22Rv1 (cell line): ENCODE data around the gene DNA2.

ENCODE experiments used
- ZFX ChIP-seq: fragments of 450-650 bp; IDR thresholded peaks from 2 replicates; pipeline ENCODE4 v1.6.1; 2017; ENCODE audit warnings: antibody characterized with exemption, borderline replicate concordance
- TF ChIP-seq, protein P1 (sequence below): fragments of 450-650 bp; IDR thresholded peaks from 2 replicates; pipeline ENCODE4 v1.5.1; 2017; ENCODE audit warnings: mild to moderate bottlenecking

DNA sequence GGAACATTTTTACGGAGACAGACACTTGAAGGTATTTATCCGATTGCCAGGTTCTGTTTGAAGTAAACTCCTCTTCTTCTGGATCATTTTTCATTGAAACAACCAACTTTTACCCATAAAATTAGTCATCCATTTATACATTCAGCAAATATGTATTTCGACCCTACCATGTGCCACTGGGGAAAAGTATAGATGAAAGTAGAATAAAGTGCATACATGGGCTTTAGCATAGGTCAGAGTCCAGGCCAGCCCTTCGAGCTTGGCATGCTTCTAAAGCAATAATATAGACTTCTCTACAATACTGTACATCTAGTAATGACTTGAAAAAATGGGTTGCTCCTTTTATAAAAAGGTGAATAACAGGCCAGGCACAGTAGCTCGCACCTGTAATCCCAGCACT is 45.4 kb upstream of the DNA2 start:
- TF ChIP-seq, protein P1, sequence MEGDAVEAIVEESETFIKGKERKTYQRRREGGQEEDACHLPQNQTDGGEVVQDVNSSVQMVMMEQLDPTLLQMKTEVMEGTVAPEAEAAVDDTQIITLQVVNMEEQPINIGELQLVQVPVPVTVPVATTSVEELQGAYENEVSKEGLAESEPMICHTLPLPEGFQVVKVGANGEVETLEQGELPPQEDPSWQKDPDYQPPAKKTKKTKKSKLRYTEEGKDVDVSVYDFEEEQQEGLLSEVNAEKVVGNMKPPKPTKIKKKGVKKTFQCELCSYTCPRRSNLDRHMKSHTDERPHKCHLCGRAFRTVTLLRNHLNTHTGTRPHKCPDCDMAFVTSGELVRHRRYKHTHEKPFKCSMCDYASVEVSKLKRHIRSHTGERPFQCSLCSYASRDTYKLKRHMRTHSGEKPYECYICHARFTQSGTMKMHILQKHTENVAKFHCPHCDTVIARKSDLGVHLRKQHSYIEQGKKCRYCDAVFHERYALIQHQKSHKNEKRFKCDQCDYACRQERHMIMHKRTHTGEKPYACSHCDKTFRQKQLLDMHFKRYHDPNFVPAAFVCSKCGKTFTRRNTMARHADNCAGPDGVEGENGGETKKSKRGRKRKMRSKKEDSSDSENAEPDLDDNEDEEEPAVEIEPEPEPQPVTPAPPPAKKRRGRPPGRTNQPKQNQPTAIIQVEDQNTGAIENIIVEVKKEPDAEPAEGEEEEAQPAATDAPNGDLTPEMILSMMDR: no peak
- no peak for TF ChIP-seq ZFX
